IMR-90 (cell line): ENCODE data around the gene CNOT9. TPM values are rescaled to one million over a fixed set of nuclear protein-coding genes. Genes with fewer than 3 reads are reported as not detected.

Source experiments
- ATAC-seq: fragments of 200-7000 bp; cut with Tn5 transposase; 2 replicates; pipeline ENCODE4 v1.9.1; 2020; ENCODE audit warnings: low read depth, mild to moderate bottlenecking, moderate library complexity
- BruUV-seq: library from RNA; stranded (reverse); fragments of 400-500 nt; replicated peaks from 2 replicates; lab custom pipeline; 2021; lab: Mats Ljungman, UMichigan
- CTCF ChIA-PET: fragments of 300-600 bp; formaldehyde crosslinking; extraction: SDS; loops from one replicate; lab custom pipeline; 2021; ENCODE audit warnings: antibody characterized with exemption; lab: Yijun Ruan, JAX
- POLR2A ChIA-PET: fragments of 300-600 bp; sonication (Branson Sonifier 250); formaldehyde crosslinking; loops from one replicate; lab custom pipeline; 2022; ENCODE audit warnings: antibody characterized with exemption; ENCODE audit not compliant: unreplicated experiment; lab: Charles Lee
- DNase-seq: peaks from one replicate; pipeline ENCODE4 v3.0.0; 2013
- H2AFZ ChIP-seq: replicated peaks from 2 replicates; pipeline ENCODE3; 2013; ENCODE audit warnings: low read length, mild to moderate bottlenecking; ENCODE audit not compliant: poor library complexity
- H2AK5ac ChIP-seq: 2 replicates; pipeline ENCODE4 v1.6.1; 2013; ENCODE audit warnings: low read depth, low read length, inconsistent platforms
- H2AK9ac ChIP-seq: replicated peaks from 2 replicates; pipeline ENCODE3; 2013; ENCODE audit warnings: mild to moderate bottlenecking, low read depth, low read length, moderate library complexity; ENCODE audit not compliant: poor library complexity
- H2BK120ac ChIP-seq: 2 replicates; pipeline ENCODE4 v1.6.1; 2013; ENCODE audit warnings: low read depth, low read length, inconsistent platforms
- H2BK15ac ChIP-seq: 3 replicates; pipeline ENCODE4 v1.6.1; 2013; ENCODE audit warnings: low read depth, low read length, inconsistent platforms
- H2BK20ac ChIP-seq: 2 replicates; pipeline ENCODE4 v1.6.1; 2013; ENCODE audit warnings: low read depth, mild to moderate bottlenecking, inconsistent platforms, low read length, moderate library complexity
- H2BK5ac ChIP-seq: 2 replicates; pipeline ENCODE4 v1.6.1; 2013; ENCODE audit warnings: mild to moderate bottlenecking, low read depth, low read length, inconsistent platforms; ENCODE audit not compliant: poor library complexity, severe bottlenecking
- H3K14ac ChIP-seq: replicated peaks from 2 replicates; pipeline ENCODE4 v1.6.1; 2013; ENCODE audit warnings: low read depth, low read length, inconsistent platforms
- H3K18ac ChIP-seq: 2 replicates; pipeline ENCODE4 v1.6.1; 2013; ENCODE audit warnings: low read depth, low read length, control low read depth
- H3K23ac ChIP-seq: 2 replicates; pipeline ENCODE4 v1.6.1; 2013; ENCODE audit warnings: low read depth, low read length, inconsistent platforms
- H3K27ac ChIP-seq: 2 replicates; pipeline ENCODE4 v1.5.1; 2013; ENCODE audit warnings: mild to moderate bottlenecking, control low read depth, low read length; ENCODE audit not compliant: insufficient read depth
- H3K27me3 ChIP-seq: 2 replicates; pipeline ENCODE4 v1.6.1; 2013; ENCODE audit warnings: low read length; ENCODE audit not compliant: control insufficient read depth, insufficient read depth
- H3K36me3 ChIP-seq: 2 replicates; pipeline ENCODE4 v1.6.1; 2013; ENCODE audit warnings: low read length, mixed read lengths; ENCODE audit not compliant: control insufficient read depth, insufficient read depth
- H3K4ac ChIP-seq: 2 replicates; pipeline ENCODE4 v1.6.1; 2013; ENCODE audit warnings: low read depth, low read length, inconsistent platforms
- H3K4me1 ChIP-seq: 2 replicates; pipeline ENCODE4 v1.6.1; 2013; ENCODE audit warnings: low read length, mixed read lengths; ENCODE audit not compliant: control insufficient read depth, insufficient read depth
- H3K4me2 ChIP-seq: 2 replicates; pipeline ENCODE4 v1.6.1; 2013; ENCODE audit warnings: low read depth, mild to moderate bottlenecking, control low read depth, low read length, moderate library complexity
- H3K4me3 ChIP-seq: 2 replicates; pipeline ENCODE4 v1.5.1; 2013; ENCODE audit warnings: low read depth, mild to moderate bottlenecking, control low read depth, low read length, moderate library complexity; ENCODE audit not compliant: insufficient read depth
- H3K56ac ChIP-seq: 2 replicates; pipeline ENCODE4 v1.6.1; 2013; ENCODE audit warnings: low read length, inconsistent platforms; ENCODE audit not compliant: insufficient read depth; ENCODE audit errors: extremely low read depth
- H3K79me1 ChIP-seq, 2 experiments: 2 replicates each; pipeline ENCODE4 v1.6.1; 2013; ENCODE audit warnings: low read length in 2 of 2, inconsistent platforms in 1 of 2, low read depth in 1 of 2
- H3K9ac ChIP-seq: 2 replicates; pipeline ENCODE4 v1.6.1; 2013; ENCODE audit warnings: low read depth, low read length, control low read depth
- H3K9me1 ChIP-seq: 2 replicates; pipeline ENCODE4 v1.6.1; 2013; ENCODE audit warnings: low read length, inconsistent platforms; ENCODE audit not compliant: insufficient read depth
- H3K9me3 ChIP-seq: 2 replicates; pipeline ENCODE4 v1.6.1; 2013; ENCODE audit warnings: low read length; ENCODE audit not compliant: control insufficient read depth, insufficient read depth
- H4K20me1 ChIP-seq: 2 replicates; pipeline ENCODE4 v1.6.1; 2013; ENCODE audit warnings: low read length, inconsistent platforms; ENCODE audit not compliant: insufficient read depth
- H4K5ac ChIP-seq: 2 replicates; pipeline ENCODE4 v1.6.1; 2013; ENCODE audit warnings: mild to moderate bottlenecking, low read depth, low read length, control low read depth
- H4K8ac ChIP-seq, 2 experiments: 2 replicates each; pipeline ENCODE4 v1.6.1; 2013; ENCODE audit warnings: low read depth in 2 of 2, low read length in 2 of 2, control low read depth in 1 of 2, inconsistent platforms in 1 of 2
- H4K91ac ChIP-seq: 2 replicates; pipeline ENCODE4 v1.6.1; 2013; ENCODE audit warnings: low read depth, low read length, inconsistent platforms; ENCODE audit not compliant: insufficient read depth
- BHLHE40 ChIP-seq: fragments of 150-350 bp; IDR thresholded peaks from 2 replicates; pipeline ENCODE4 v1.6.1; 2016; ENCODE audit warnings: mild to moderate bottlenecking, low read depth, low read length
- CEBPB ChIP-seq: IDR thresholded peaks from 2 replicates; pipeline ENCODE4 v1.6.1; 2012; ENCODE audit warnings: low read depth, low read length, improper control_type of control experiment
- CHD1 ChIP-seq: IDR thresholded peaks from 2 replicates; pipeline ENCODE4 v1.6.1; 2012; ENCODE audit warnings: low read depth, low read length, improper control_type of control experiment
- FOS ChIP-seq: fragments of 150-350 bp; IDR thresholded peaks from 2 replicates; pipeline ENCODE4 v1.6.1; 2016; ENCODE audit warnings: low read depth, low read length
- MAZ ChIP-seq: IDR thresholded peaks from 2 replicates; pipeline ENCODE4 v1.6.1; 2012; ENCODE audit warnings: low read depth, mild to moderate bottlenecking, low read length, improper control_type of control experiment, moderate library complexity, borderline replicate concordance
- MXI1 ChIP-seq: IDR thresholded peaks from 2 replicates; pipeline ENCODE4 v1.6.1; 2012; ENCODE audit warnings: low read depth, mild to moderate bottlenecking, low read length, moderate library complexity, borderline replicate concordance
- NFE2L2 ChIP-seq: fragments of 150-350 bp; IDR thresholded peaks from 2 replicates; pipeline ENCODE4 v1.6.1; 2016; ENCODE audit warnings: low read depth, mild to moderate bottlenecking, low read length
- RCOR1 ChIP-seq: IDR thresholded peaks from 2 replicates; pipeline ENCODE4 v1.6.1; 2012; ENCODE audit warnings: mild to moderate bottlenecking, low read length, improper control_type of control experiment; ENCODE audit not compliant: insufficient replicate concordance
- RFX5 ChIP-seq: IDR thresholded peaks from 2 replicates; pipeline ENCODE4 v1.8.0; 2012; ENCODE audit warnings: low read depth, mild to moderate bottlenecking, low read length, moderate library complexity
- WGBS, 2 experiments: methylation state at CpG; one replicate each; pipeline versions ENCODE4 v1.1.5 to v1.1.7; 2013; ENCODE audit warnings: missing lambda C conversion rate in 2 of 2; ENCODE audit not compliant: insufficient read length in 1 of 2; ENCODE audit errors: extremely low coverage in 2 of 2; 5-methylcytosine and 5-hydroxymethylcytosine counted together
- dilution Hi-C: fragments of 300-500 bp; cut with HindIII; formaldehyde crosslinking; loops from one replicate; pipeline ENCODE4 v1.14.3; 2018; ENCODE audit warnings: low sequenced_read_pairs; ENCODE audit not compliant: unreplicated experiment
- in situ Hi-C: fragments of 300-500 bp; cut with MboI; formaldehyde crosslinking; loops from 3 replicates; pipeline ENCODE4 v1.14.3; 2019; ENCODE audit warnings: low sequenced_read_pairs, inconsistent platforms, mixed read lengths
- intact Hi-C: fragments of 100-400 bp; cut with micrococcal nuclease; formaldehyde crosslinking; loops from 2 replicates; pipeline ENCODE4 v1.10.0; 2022
- polyA plus RNA-seq, 3 experiments: library from polyadenylated mRNA; depleted of rRNA; stranded (reverse); fragments of >200 nt; gene quantifications; 2 replicates each; pipeline ENCODE4 v1.2.3, GENCODE V29; 2012; ENCODE audit warnings: low replicate concordance in 1 of 3
- total RNA-seq: library from RNA; depleted of rRNA; stranded (reverse); fragments of >200 nt; gene quantifications from 2 replicates; pipeline ENCODE4 v1.2.3, GENCODE V29; 2012
- TF ChIP-seq, protein P1 (sequence below): fragments of 150-350 bp; IDR thresholded peaks from 2 replicates; pipeline ENCODE4 v1.6.1; 2016; ENCODE audit warnings: low read depth, mild to moderate bottlenecking, low read length, moderate library complexity, borderline replicate concordance
- TF ChIP-seq, protein P2 (sequence below): conservative IDR thresholded peaks from 2 replicates; pipeline ENCODE4 v1.5.1; 2012; ENCODE audit warnings: mild to moderate bottlenecking, low read depth, low read length, improper control_type of control experiment
- TF ChIP-seq, protein P3 (sequence below): fragments of 150-350 bp; IDR thresholded peaks from 2 replicates; pipeline ENCODE4 v1.6.1; 2017; ENCODE audit warnings: mild to moderate bottlenecking, antibody characterized with exemption, low read length, low read depth

The CNOT9 gene
- total and polyA plus RNA-seq, 2 of the 4 experiments (the other 2 are of a cell fraction) = 33.1 to 71.0 TPM

DNA sequence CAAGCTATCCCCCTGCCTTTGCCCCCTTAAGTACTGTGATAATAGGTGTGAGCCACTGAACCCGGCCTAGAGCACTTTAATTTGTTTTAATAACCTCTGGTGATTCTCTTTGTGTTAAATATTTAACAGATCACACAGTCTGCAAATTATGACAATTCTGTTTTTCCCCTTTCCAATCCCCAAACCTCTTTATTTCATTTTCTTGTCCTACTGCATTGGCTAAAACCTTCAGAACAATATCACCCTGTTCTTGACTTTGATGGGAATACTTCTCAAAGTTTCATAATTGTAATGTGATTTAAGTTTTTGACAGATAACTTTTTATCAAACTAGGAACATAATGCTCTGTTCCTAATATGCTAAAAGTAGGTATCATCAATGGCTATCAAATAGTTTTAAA is 45.0 kb upstream of the CNOT9 start:
- dilution Hi-C loops (no loop called here), in situ Hi-C loops (no loop called here), intact Hi-C loops (no loop called here)
- WGBS, 2 experiments = no CpG with 5 or more reads among the region's 1 CpG
- Histone ChIP-seq H4K5ac (no peak overlapping the region), H3K36me3 (peaks cover 16% of the 10 kb centered on the region), H3K9ac (no peak overlapping the region), H4K8ac (no peak overlapping the region), H3K56ac (no peak overlapping the region), H3K4ac (no peak overlapping the region), H2AK9ac (no peak overlapping the region), H3K9me3 (no peaks in the 10 kb centered on the region), H3K4me1 (no peaks in the 10 kb centered on the region), H2BK120ac (no peak overlapping the region), H3K4me3 (no peak overlapping the region), H2AFZ (no peak overlapping the region), H2BK5ac (no peak overlapping the region), H3K27ac (no peak overlapping the region), H3K4me2 (no peak overlapping the region), H3K14ac (no peak overlapping the region), H2BK15ac (no peak overlapping the region), H4K91ac (no peak overlapping the region), H3K18ac (no peak overlapping the region), H3K79me1 (no peaks in the 10 kb centered on the region), H3K27me3 (no peaks in the 10 kb centered on the region), H3K9me1 (no peaks in the 10 kb centered on the region; the same call in 1 of the 2 replicates), H4K20me1 (no peaks in the 10 kb centered on the region), H2AK5ac (no peak overlapping the region), H3K23ac (no peak overlapping the region), H2BK20ac (no peak overlapping the region)
- DNase-seq (no peak), ATAC-seq (no peak)
- TF ChIP-seq CEBPB (no peak), FOS (no peak), RCOR1 (no peak), CHD1 (no peak), MAZ (no peak), MXI1 (no peak), RFX5 (no peak), NFE2L2 (no peak), BHLHE40 (no peak)
- TF ChIP-seq, protein P1, sequence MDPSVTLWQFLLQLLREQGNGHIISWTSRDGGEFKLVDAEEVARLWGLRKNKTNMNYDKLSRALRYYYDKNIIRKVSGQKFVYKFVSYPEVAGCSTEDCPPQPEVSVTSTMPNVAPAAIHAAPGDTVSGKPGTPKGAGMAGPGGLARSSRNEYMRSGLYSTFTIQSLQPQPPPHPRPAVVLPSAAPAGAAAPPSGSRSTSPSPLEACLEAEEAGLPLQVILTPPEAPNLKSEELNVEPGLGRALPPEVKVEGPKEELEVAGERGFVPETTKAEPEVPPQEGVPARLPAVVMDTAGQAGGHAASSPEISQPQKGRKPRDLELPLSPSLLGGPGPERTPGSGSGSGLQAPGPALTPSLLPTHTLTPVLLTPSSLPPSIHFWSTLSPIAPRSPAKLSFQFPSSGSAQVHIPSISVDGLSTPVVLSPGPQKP = no peak
- TF ChIP-seq, protein P2, sequence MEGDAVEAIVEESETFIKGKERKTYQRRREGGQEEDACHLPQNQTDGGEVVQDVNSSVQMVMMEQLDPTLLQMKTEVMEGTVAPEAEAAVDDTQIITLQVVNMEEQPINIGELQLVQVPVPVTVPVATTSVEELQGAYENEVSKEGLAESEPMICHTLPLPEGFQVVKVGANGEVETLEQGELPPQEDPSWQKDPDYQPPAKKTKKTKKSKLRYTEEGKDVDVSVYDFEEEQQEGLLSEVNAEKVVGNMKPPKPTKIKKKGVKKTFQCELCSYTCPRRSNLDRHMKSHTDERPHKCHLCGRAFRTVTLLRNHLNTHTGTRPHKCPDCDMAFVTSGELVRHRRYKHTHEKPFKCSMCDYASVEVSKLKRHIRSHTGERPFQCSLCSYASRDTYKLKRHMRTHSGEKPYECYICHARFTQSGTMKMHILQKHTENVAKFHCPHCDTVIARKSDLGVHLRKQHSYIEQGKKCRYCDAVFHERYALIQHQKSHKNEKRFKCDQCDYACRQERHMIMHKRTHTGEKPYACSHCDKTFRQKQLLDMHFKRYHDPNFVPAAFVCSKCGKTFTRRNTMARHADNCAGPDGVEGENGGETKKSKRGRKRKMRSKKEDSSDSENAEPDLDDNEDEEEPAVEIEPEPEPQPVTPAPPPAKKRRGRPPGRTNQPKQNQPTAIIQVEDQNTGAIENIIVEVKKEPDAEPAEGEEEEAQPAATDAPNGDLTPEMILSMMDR = no peak
- TF ChIP-seq, protein P3, sequence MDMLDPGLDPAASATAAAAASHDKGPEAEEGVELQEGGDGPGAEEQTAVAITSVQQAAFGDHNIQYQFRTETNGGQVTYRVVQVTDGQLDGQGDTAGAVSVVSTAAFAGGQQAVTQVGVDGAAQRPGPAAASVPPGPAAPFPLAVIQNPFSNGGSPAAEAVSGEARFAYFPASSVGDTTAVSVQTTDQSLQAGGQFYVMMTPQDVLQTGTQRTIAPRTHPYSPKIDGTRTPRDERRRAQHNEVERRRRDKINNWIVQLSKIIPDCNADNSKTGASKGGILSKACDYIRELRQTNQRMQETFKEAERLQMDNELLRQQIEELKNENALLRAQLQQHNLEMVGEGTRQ = no peak
- no TSS peak for BruUV-seq
- CTCF ChIA-PET = no interaction called here
- POLR2A ChIA-PET = no interaction called here
